ENCODE results near the gene EGR4. TPM values are rescaled to one million over a fixed set of nuclear protein-coding genes. Genes with fewer than 3 reads are reported as not detected.

EGR4 gene
- polyA plus RNA-seq, 1 of the 3 experiments (the other 2 are of a cell fraction): 0.02 TPM

DNA sequence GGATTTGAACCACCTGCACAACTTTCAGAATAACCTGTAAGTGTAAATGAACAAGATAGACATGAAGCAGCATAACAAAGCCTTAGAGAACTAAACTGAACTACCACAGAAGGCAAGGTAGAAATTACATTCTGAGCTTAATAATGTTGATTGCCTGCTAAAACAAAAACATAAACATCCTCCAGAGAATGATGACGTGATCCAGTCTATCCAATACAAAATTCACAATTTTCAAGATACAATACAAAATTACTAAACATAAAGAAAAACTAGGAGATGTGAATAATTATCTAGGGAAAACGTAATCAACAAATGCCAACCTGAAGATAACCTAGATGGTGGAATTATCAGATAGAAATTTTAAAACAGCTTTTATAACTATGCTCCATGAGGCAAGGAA, 40.7 kb upstream of the EGR4 start (continued):
- TF ChIP-seq, protein P1, sequence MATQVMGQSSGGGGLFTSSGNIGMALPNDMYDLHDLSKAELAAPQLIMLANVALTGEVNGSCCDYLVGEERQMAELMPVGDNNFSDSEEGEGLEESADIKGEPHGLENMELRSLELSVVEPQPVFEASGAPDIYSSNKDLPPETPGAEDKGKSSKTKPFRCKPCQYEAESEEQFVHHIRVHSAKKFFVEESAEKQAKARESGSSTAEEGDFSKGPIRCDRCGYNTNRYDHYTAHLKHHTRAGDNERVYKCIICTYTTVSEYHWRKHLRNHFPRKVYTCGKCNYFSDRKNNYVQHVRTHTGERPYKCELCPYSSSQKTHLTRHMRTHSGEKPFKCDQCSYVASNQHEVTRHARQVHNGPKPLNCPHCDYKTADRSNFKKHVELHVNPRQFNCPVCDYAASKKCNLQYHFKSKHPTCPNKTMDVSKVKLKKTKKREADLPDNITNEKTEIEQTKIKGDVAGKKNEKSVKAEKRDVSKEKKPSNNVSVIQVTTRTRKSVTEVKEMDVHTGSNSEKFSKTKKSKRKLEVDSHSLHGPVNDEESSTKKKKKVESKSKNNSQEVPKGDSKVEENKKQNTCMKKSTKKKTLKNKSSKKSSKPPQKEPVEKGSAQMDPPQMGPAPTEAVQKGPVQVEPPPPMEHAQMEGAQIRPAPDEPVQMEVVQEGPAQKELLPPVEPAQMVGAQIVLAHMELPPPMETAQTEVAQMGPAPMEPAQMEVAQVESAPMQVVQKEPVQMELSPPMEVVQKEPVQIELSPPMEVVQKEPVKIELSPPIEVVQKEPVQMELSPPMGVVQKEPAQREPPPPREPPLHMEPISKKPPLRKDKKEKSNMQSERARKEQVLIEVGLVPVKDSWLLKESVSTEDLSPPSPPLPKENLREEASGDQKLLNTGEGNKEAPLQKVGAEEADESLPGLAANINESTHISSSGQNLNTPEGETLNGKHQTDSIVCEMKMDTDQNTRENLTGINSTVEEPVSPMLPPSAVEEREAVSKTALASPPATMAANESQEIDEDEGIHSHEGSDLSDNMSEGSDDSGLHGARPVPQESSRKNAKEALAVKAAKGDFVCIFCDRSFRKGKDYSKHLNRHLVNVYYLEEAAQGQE (IDR thresholded peaks at IDR 0.05; ENCODE audit: low read depth, low read length): no peak
- no peak for TF ChIP-seq ELF1 (IDR thresholded peaks at IDR 0.05)

DNA sequence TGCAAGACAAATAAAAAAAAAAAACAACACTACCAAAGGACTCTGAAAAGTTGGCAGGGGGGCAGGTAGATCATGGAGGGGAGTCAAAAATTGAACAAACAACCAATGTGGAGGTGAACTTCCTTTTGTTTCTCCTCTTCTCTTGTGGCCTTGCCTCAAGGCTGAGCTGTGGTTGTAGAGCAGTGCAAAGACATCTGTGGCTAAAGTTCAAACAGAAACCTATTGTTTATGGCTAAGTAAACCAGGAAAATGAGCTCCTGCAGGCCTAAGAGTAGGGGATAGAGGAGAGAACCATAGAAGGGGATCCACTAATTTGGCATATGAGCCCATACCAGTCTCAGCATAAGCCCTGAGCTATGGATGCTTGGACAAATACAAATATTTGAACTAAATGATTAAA, 40.2 kb upstream of the EGR4 start:
- Histone ChIP-seq H2AFZ (ENCODE audit: low read depth) (no peak overlapping the region), H3K9ac (no peak overlapping the region), H3F3A (replicated peaks; ENCODE audit: insufficient read depth) (no peaks in the 10 kb centered on the region), H4K20me1 (ENCODE audit: insufficient read depth) (no peaks in the 10 kb centered on the region), H3K79me2 (ENCODE audit: insufficient read depth) (no peaks in the 10 kb centered on the region), H3K27ac (ENCODE audit: low read depth in 2 of 2, low read length in 1 of 2) (no peak overlapping the region), H3K4me3 (ENCODE audit: low read depth in 2 of 2, low read length in 1 of 2) (no peak overlapping the region), H3K27me3 (ENCODE audit: insufficient read depth) (no peaks in the 10 kb centered on the region), H3K9me2 (no peaks in the 10 kb centered on the region), H3K9me3 (no peaks in the 10 kb centered on the region), H3K36me3 (replicated peaks in 1 of 2; ENCODE audit: control insufficient read depth in 1 of 2, insufficient read depth in 2 of 2, low read length in 1 of 2) (no peaks in the 10 kb centered on the region), H3K4me1 (ENCODE audit: control insufficient read depth in 1 of 2, insufficient read depth in 2 of 2, low read depth in 1 of 2, low read length in 1 of 2) (no peaks in the 10 kb centered on the region), H3K4me2 (no peak overlapping the region)
- POLR2A ChIA-PET: no interaction called here
- TF ChIP-seq GABPA (IDR thresholded peaks at IDR 0.05; ENCODE audit: low read depth): no peak
- TF ChIP-seq MEF2A (IDR thresholded peaks at IDR 0.05; ENCODE audit: borderline replicate concordance, low read depth): no peak
- TF ChIP-seq, protein P2, sequence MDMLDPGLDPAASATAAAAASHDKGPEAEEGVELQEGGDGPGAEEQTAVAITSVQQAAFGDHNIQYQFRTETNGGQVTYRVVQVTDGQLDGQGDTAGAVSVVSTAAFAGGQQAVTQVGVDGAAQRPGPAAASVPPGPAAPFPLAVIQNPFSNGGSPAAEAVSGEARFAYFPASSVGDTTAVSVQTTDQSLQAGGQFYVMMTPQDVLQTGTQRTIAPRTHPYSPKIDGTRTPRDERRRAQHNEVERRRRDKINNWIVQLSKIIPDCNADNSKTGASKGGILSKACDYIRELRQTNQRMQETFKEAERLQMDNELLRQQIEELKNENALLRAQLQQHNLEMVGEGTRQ (IDR thresholded peaks at IDR 0.05; ENCODE audit: borderline replicate concordance, low read depth, low read length): no peak
- no peak for TF ChIP-seq ELF1 (IDR thresholded peaks at IDR 0.05)
- CTCF ChIA-PET: interaction anchor here (0.8 to 1.8 kb wide), 2 partner anchors 10 to 44 kb away, joined by 3 to 5 read pairs; no protein-coding TSS in a partner anchor
- DNase-seq: no peak

DNA sequence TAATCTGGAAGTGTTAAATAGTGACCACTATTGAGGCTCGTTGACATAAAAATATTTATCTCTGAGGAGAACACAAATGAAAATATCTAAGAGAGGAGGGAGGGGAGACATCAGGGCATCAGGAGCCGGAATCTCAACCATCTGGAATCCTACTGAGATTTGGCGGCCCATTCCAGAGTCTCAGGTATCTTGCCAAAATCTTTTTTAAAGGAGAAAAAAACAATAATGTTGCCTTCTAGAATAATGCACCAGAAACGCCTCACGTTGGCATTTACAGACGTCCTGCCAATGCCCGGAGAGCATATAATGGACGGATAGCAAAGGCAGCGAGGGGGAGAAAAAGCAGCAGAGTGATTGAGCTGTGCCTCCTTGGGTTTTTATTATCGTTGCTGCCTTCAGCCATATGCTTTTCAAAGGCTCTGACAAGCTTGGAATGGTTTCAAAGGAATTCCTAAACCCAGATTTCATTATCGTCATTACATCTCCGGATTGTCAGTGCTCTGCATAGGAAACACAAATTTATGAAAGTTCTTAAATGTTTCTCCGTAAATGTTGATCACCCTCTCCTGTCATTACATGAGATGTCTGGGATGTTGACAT, 30.9 kb upstream of the EGR4 start:
- Histone ChIP-seq H2AFZ (ENCODE audit: low read depth) (no peak overlapping the region), H3K9me2 (no peaks in the 10 kb centered on the region), H3K27me3 (ENCODE audit: insufficient read depth) (peaks cover 15% of the 10 kb centered on the region; the same call in 1 of the 2 replicates), H3K4me2 (no peak overlapping the region), H3K79me2 (ENCODE audit: insufficient read depth) (no peaks in the 10 kb centered on the region), H3K4me1 (ENCODE audit: control insufficient read depth in 1 of 2, insufficient read depth in 2 of 2, low read depth in 1 of 2, low read length in 1 of 2) (no peaks in the 10 kb centered on the region), H3K9me3 (no peaks in the 10 kb centered on the region), H4K20me1 (ENCODE audit: insufficient read depth) (no peaks in the 10 kb centered on the region), H3K4me3 (ENCODE audit: low read depth in 2 of 2, low read length in 1 of 2) (no peak overlapping the region), H3K27ac (ENCODE audit: low read depth in 2 of 2, low read length in 1 of 2) (no peak overlapping the region), H3K9ac (no peak overlapping the region), H3K36me3 (replicated peaks in 1 of 2; ENCODE audit: control insufficient read depth in 1 of 2, insufficient read depth in 2 of 2, low read length in 1 of 2) (no peaks in the 10 kb centered on the region), H3F3A (replicated peaks; ENCODE audit: insufficient read depth) (no peaks in the 10 kb centered on the region)
- TF ChIP-seq SMC3 (IDR thresholded peaks at IDR 0.05; ENCODE audit: low read depth, low read length): no peak
- TF ChIP-seq, protein P3, sequence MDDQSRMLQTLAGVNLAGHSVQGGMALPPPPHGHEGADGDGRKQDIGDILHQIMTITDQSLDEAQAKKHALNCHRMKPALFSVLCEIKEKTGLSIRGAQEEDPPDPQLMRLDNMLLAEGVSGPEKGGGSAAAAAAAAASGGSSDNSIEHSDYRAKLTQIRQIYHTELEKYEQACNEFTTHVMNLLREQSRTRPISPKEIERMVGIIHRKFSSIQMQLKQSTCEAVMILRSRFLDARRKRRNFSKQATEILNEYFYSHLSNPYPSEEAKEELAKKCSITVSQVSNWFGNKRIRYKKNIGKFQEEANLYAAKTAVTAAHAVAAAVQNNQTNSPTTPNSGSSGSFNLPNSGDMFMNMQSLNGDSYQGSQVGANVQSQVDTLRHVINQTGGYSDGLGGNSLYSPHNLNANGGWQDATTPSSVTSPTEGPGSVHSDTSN (IDR thresholded peaks at IDR 0.05): no peak
- TF ChIP-seq, protein P4, sequence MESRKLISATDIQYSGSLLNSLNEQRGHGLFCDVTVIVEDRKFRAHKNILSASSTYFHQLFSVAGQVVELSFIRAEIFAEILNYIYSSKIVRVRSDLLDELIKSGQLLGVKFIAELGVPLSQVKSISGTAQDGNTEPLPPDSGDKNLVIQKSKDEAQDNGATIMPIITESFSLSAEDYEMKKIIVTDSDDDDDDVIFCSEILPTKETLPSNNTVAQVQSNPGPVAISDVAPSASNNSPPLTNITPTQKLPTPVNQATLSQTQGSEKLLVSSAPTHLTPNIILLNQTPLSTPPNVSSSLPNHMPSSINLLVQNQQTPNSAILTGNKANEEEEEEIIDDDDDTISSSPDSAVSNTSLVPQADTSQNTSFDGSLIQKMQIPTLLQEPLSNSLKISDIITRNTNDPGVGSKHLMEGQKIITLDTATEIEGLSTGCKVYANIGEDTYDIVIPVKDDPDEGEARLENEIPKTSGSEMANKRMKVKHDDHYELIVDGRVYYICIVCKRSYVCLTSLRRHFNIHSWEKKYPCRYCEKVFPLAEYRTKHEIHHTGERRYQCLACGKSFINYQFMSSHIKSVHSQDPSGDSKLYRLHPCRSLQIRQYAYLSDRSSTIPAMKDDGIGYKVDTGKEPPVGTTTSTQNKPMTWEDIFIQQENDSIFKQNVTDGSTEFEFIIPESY (IDR thresholded peaks at IDR 0.05; ENCODE audit: borderline replicate concordance, low read depth): no peak
- no peak for TF ChIP-seq RAD21 (IDR thresholded peaks at IDR 0.05; ENCODE audit: low read length)
- no peak for TF ChIP-seq SIN3A (IDR thresholded peaks at IDR 0.05; ENCODE audit: borderline replicate concordance, low read depth, low read length)
- no peak for TF ChIP-seq RXRA (IDR thresholded peaks at IDR 0.05; ENCODE audit: borderline replicate concordance, low read depth)
- no peak for TF ChIP-seq FOSL2 (IDR thresholded peaks at IDR 0.05; ENCODE audit: borderline replicate concordance, low read depth)
- TF ChIP-seq, protein P1 (IDR thresholded peaks at IDR 0.05; ENCODE audit: low read depth, low read length): no peak
- no peak for TF ChIP-seq MEF2A (IDR thresholded peaks at IDR 0.05; ENCODE audit: borderline replicate concordance, low read depth)
- WGBS (ENCODE audit: low lambda C conversion rate): 25% methylated on average over 13 of the region's 13 CpGs
- DNase-seq: no peak
- ChIA-PET POLR2A (interaction anchor here (0.6 kb wide), 1 partner anchor 62 kb away, joined by 3 read pairs; the partner anchor contains the start of gene ALMS1), CTCF (interaction anchor here (1.0 to 1.2 kb wide), 2 partner anchors 13 to 34 kb away, joined by 3 to 4 read pairs; no protein-coding TSS in a partner anchor)
